H1 (cell line): Measurements from ENCODE around the gene SUGP2. TPM values are rescaled to one million over a fixed set of nuclear protein-coding genes. Genes with fewer than 3 reads are reported as not detected.

Experiments
- CTCF ChIA-PET: fragments of 300-600 bp; sonication (Branson Sonifier 250); formaldehyde crosslinking; loops from one replicate; lab custom pipeline; 2021; ENCODE audit not compliant: partially characterized antibody; lab: Charles Lee
- POLR2A ChIA-PET: fragments of 300-600 bp; sonication (Branson Sonifier 250); formaldehyde crosslinking; loops from one replicate; lab custom pipeline; 2021; ENCODE audit warnings: inconsistent platforms; ENCODE audit not compliant: partially characterized antibody; lab: Charles Lee
- DNase-seq, 2 experiments: peaks; one replicate each; pipeline versions ENCODE4 v3.0.0 to v3.0.0-alpha.2; 2010 to 2022; ENCODE audit warnings: low spot score in 2 of 2, low read depth in 1 of 2, mixed read lengths in 1 of 2
- FAIRE-seq: peaks from 2 replicates; lab custom pipeline; 2011; peaks lifted over from hg19 to GRCh38; lab: Jason Lieb, UNC
- H2AFZ ChIP-seq: 2 replicates; pipeline ENCODE4 v1.8.1; 2012; ENCODE audit warnings: low read length, inconsistent platforms
- H2AK5ac ChIP-seq: 2 replicates; pipeline ENCODE4 v1.6.1; 2013; ENCODE audit warnings: low read depth, low read length
- H2BK120ac ChIP-seq: replicated peaks from 2 replicates; pipeline ENCODE3; 2013; ENCODE audit warnings: low read depth, low read length, inconsistent platforms
- H2BK12ac ChIP-seq: 2 replicates; pipeline ENCODE4 v1.6.1; 2013; ENCODE audit warnings: low read depth, low read length
- H2BK15ac ChIP-seq: 2 replicates; pipeline ENCODE4 v1.6.1; 2013; ENCODE audit warnings: low read length
- H2BK20ac ChIP-seq: 2 replicates; pipeline ENCODE4 v1.6.1; 2013; ENCODE audit warnings: low read length
- H2BK5ac ChIP-seq: 2 replicates; pipeline ENCODE4 v1.6.1; 2013; ENCODE audit warnings: low read depth, low read length
- H3K14ac ChIP-seq: 2 replicates; pipeline ENCODE4 v1.6.1; 2013; ENCODE audit warnings: inconsistent platforms; ENCODE audit not compliant: insufficient read length
- H3K18ac ChIP-seq: 2 replicates; pipeline ENCODE4 v1.6.1; 2013; ENCODE audit warnings: low read length; ENCODE audit errors: extremely low read depth
- H3K23ac ChIP-seq: 2 replicates; pipeline ENCODE4 v1.6.1; 2013; ENCODE audit warnings: inconsistent platforms; ENCODE audit not compliant: insufficient read length
- H3K23me2 ChIP-seq: 2 replicates; pipeline ENCODE4 v1.6.1; 2013; ENCODE audit warnings: low read depth, low read length
- H3K27ac ChIP-seq: 2 replicates; pipeline ENCODE4 v1.6.1; 2011; ENCODE audit warnings: low read depth, low read length, inconsistent platforms
- H3K27me3 ChIP-seq, 4 experiments: replicated peaks in 1 of 4; 1 replicate in 1 of 4; 2 replicates in 3 of 4; pipeline versions ENCODE4 v1.6.1 to v1.8.1; 2011 to 2013; ENCODE audit warnings: low read length in 3 of 4, mild to moderate bottlenecking in 3 of 4, inconsistent platforms in 2 of 4, mixed read lengths in 2 of 4, moderate library complexity in 1 of 4; ENCODE audit not compliant: control insufficient read depth in 3 of 4, insufficient read depth in 3 of 4; ENCODE audit errors: extremely low read depth in 1 of 4
- H3K36me3 ChIP-seq, 4 experiments: 2 replicates each; pipeline versions ENCODE4 v1.6.1 to v1.8.1; 2011 to 2013; ENCODE audit warnings: mild to moderate bottlenecking in 4 of 4, low read length in 3 of 4, moderate library complexity in 2 of 4, control low read depth in 1 of 4, inconsistent platforms in 1 of 4; ENCODE audit not compliant: insufficient read depth in 4 of 4, control insufficient read depth in 2 of 4
- H3K4ac ChIP-seq: replicated peaks from 2 replicates; pipeline ENCODE3; 2013; ENCODE audit warnings: low read length, low read depth, mixed read lengths, inconsistent platforms; ENCODE audit not compliant: insufficient read length
- H3K4me1 ChIP-seq, 4 experiments: replicated peaks in 1 of 4; 1 replicate in 1 of 4; 2 replicates in 3 of 4; pipeline versions ENCODE4 v1.6.1 to v1.8.1; 2011 to 2013; ENCODE audit warnings: low read length in 3 of 4, inconsistent platforms in 2 of 4, mixed read lengths in 1 of 4; ENCODE audit not compliant: insufficient read depth in 4 of 4, control insufficient read depth in 3 of 4
- H3K4me2 ChIP-seq, 2 experiments: 2 replicates each; pipeline versions ENCODE4 v1.6.1 to v1.8.1; 2011 to 2013; ENCODE audit warnings: low read depth in 2 of 2, low read length in 2 of 2, control low read depth in 1 of 2, inconsistent platforms in 1 of 2, mild to moderate bottlenecking in 1 of 2; ENCODE audit not compliant: insufficient read depth in 1 of 2
- H3K4me3 ChIP-seq, 4 experiments: fragments of 200-600, 300-600 bp in 1 of 4; sonication (generic), shearing (Covaris generic), sonication (Bioruptor Twin) in 1 of 4; 2 replicates each; pipeline versions ENCODE4 v1.5.1 to v1.8.1; 2011 to 2016; ENCODE audit warnings: low read length in 4 of 4, low read depth in 3 of 4, control low read depth in 2 of 4, inconsistent platforms in 2 of 4, mild to moderate bottlenecking in 2 of 4, mixed read lengths in 1 of 4, moderate library complexity in 1 of 4; ENCODE audit not compliant: insufficient read depth in 2 of 4; ENCODE audit errors: extremely low read depth in 1 of 4
- H3K56ac ChIP-seq: replicated peaks from 2 replicates; pipeline ENCODE3; 2013; ENCODE audit warnings: low read depth, mild to moderate bottlenecking, mixed read lengths, low read length, inconsistent platforms; ENCODE audit not compliant: insufficient read length
- H3K79me1 ChIP-seq: 2 replicates; pipeline ENCODE4 v1.6.1; 2013; ENCODE audit warnings: low read depth, low read length, control low read depth
- H3K79me2 ChIP-seq, 2 experiments: 2 replicates each; pipeline versions ENCODE4 v1.6.1 to v1.8.1; 2012 to 2013; ENCODE audit warnings: low read length in 2 of 2, mild to moderate bottlenecking in 2 of 2, inconsistent platforms in 1 of 2; ENCODE audit not compliant: insufficient read depth in 2 of 2, control insufficient read depth in 1 of 2
- H3K9ac ChIP-seq, 4 experiments: replicated peaks in 1 of 4; 1 replicate in 1 of 4; 2 replicates in 3 of 4; pipeline versions ENCODE4 v1.6.1 to v1.8.1; 2011 to 2013; ENCODE audit warnings: low read depth in 3 of 4, low read length in 3 of 4, control low read depth in 2 of 4, mild to moderate bottlenecking in 2 of 4, moderate library complexity in 2 of 4, inconsistent platforms in 1 of 4; ENCODE audit errors: extremely low read depth in 1 of 4
- H3K9me3 ChIP-seq, 2 experiments: 2 replicates each; pipeline versions ENCODE4 v1.6.1 to v1.8.1; 2012 to 2013; ENCODE audit warnings: mild to moderate bottlenecking in 2 of 2, moderate library complexity in 2 of 2, control low read depth in 1 of 2, inconsistent platforms in 1 of 2, low read depth in 1 of 2, low read length in 1 of 2, mixed read lengths in 1 of 2; ENCODE audit not compliant: insufficient read depth in 2 of 2
- H4K20me1 ChIP-seq, 2 experiments: replicated peaks in 1 of 2; 2 replicates each; pipeline versions ENCODE3 to v1.8.1; 2011 to 2013; ENCODE audit warnings: inconsistent platforms in 2 of 2, low read length in 2 of 2, mild to moderate bottlenecking in 1 of 2; ENCODE audit not compliant: insufficient read depth in 2 of 2, control insufficient read depth in 1 of 2
- H4K5ac ChIP-seq: 2 replicates; pipeline ENCODE4 v1.6.1; 2013; ENCODE audit warnings: low read length, low read depth, mixed read lengths, inconsistent platforms; ENCODE audit not compliant: insufficient read length
- H4K8ac ChIP-seq: 2 replicates; pipeline ENCODE4 v1.8.0; 2013; ENCODE audit warnings: mild to moderate bottlenecking, moderate library complexity, low read length, inconsistent platforms; ENCODE audit not compliant: insufficient read depth; ENCODE audit errors: extremely low read depth
- H4K91ac ChIP-seq: replicated peaks from 2 replicates; pipeline ENCODE3; 2013; ENCODE audit warnings: low read length, mixed read lengths, inconsistent platforms; ENCODE audit not compliant: insufficient read length
- CBX8 ChIP-seq: fragments of 300-800, 300-1000 bp; sonication (generic); IDR thresholded peaks from 2 replicates; pipeline ENCODE4 v1.7.1; 2016; ENCODE audit warnings: low read depth, low read length, borderline replicate concordance
- KDM4A ChIP-seq: IDR thresholded peaks from one replicate; pipeline ENCODE4 v1.7.1; 2012; ENCODE audit warnings: low read depth, mild to moderate bottlenecking, moderate library complexity, low read length, inconsistent platforms; ENCODE audit not compliant: severe bottlenecking
- SIX5 ChIP-seq: IDR thresholded peaks from 2 replicates; pipeline ENCODE4 v1.6.1; 2011; ENCODE audit warnings: mild to moderate bottlenecking, low read depth, low read length
- WGBS, 2 experiments: shearing (Covaris generic) in 1 of 2; methylation state at CpG; one replicate each; pipeline versions ENCODE4 v1.1.6 to v1.1.7; 2013 to 2015; ENCODE audit warnings: low lambda C conversion rate in 2 of 2, mixed read lengths in 2 of 2, inconsistent platforms in 1 of 2, low coverage in 1 of 2, missing lambda C conversion rate in 1 of 2; ENCODE audit not compliant: insufficient replicate concordance in 2 of 2, insufficient coverage in 1 of 2, insufficient read length in 1 of 2; ENCODE audit errors: extremely low coverage in 1 of 2, missing lambda C conversion rate in 1 of 2; 5-methylcytosine and 5-hydroxymethylcytosine counted together
- polyA plus RNA-seq, 7 experiments: library from polyadenylated mRNA; depleted of rRNA in 3 of 7; stranded (reverse) in 5 of 7; unstranded in 2 of 7; fragments of >200 nt in 5 of 7; fragments of 200-250 nt in 2 of 7; gene quantifications; 1 replicate in 5 of 7; 2 replicates in 1 of 7; 4 replicates in 1 of 7; pipeline versions ENCODE4 v1.2.1 to v1.2.3, GENCODE V29; 2011 to 2013; ENCODE audit warnings: missing spikeins in 2 of 7, mixed read lengths in 2 of 7
- total RNA-seq: library from RNA; stranded (reverse); fragmentation: NEBNext Ultra II Directional; extraction: Animal tissue kit (Norgen Biotek cat#: 25700); gene quantifications from 2 replicates; pipeline ENCODE4 v1.2.1, GENCODE V29; 2021

The SUGP2 gene
- total and polyA plus RNA-seq, 2 of the 8 experiments (the other 6 are each of a cell fraction or from before 2014, with no cell fraction given): 57.7 to 114 TPM

- H2BK20ac ChIP-seq: no peak overlapping the region
- H2AK5ac ChIP-seq: 0 out of 2 replicates have a peak overlapping the region, but pooled peaks have one; percentile 28
- H3K4me3 ChIP-seq: peak overlapping the region; percentile 32 to 67 (median 51); a peak in 7 of 8 replicates
- H3K36me3 ChIP-seq: no peaks in the 10 kb centered on the region
- peaks cover 0 to 7% (median 5%) of the 10 kb centered on the region in 4 experiments; a peak in 5 of 7 replicates for H3K4me1 ChIP-seq
- H3K23ac ChIP-seq: no peak overlapping the region
- no peak overlapping the region for H3K4ac ChIP-seq
- no peak overlapping the region for H4K91ac ChIP-seq
- no peaks in the 10 kb centered on the region for H3K79me2 ChIP-seq
- H3K18ac ChIP-seq: no peak overlapping the region
- ChIA-PET POLR2A (interaction anchor here (1.0 to 5.1 kb wide), 10 partner anchors 10 to 160 kb away, joined by 3 to 31 read pairs (median 4); no protein-coding TSS in a partner anchor), CTCF (interaction anchor here (1.4 to 3.7 kb wide), 2 partner anchors 34 to 52 kb away, joined by 3 to 23 read pairs; no protein-coding TSS in a partner anchor)
- H3K9me3 ChIP-seq: no peaks in the 10 kb centered on the region
- H3K14ac ChIP-seq: no peak overlapping the region
- no peak overlapping the region for H3K27ac ChIP-seq
- FAIRE-seq (no peak), DNase-seq (no peak)
- peaks cover 2 to 7% of the 10 kb centered on the region in 2 experiments for H4K20me1 ChIP-seq
- WGBS, 2 experiments: 31% methylated on average over 12 of the region's 29 CpGs; no CpG with 5 or more reads in 1 of the 2 experiments
- H3K27me3 ChIP-seq: peaks cover 0 to 41% (median 30%) of the 10 kb centered on the region in 4 experiments; a peak in 6 of 7 replicates
- H3K56ac ChIP-seq: no peak overlapping the region
- H2BK15ac ChIP-seq: no peak overlapping the region
- H3K9ac ChIP-seq: peak overlapping the region in 1 of 4 experiments; percentile 15; a peak in 2 of 7 replicates
- H4K5ac ChIP-seq: no peak overlapping the region
- peak overlapping the region; percentile 72 to 92 for H3K4me2 ChIP-seq
- no peak overlapping the region for H2AFZ ChIP-seq
- H3K23me2 ChIP-seq: peaks cover 6% of the 10 kb centered on the region
- TF ChIP-seq CBX8 (no peak), KDM4A (peak; percentile 7), SIX5 (no peak)
- H2BK5ac ChIP-seq: no peak overlapping the region
- H2BK120ac ChIP-seq: no peak overlapping the region
- H2BK12ac ChIP-seq: no peak overlapping the region
- H4K8ac ChIP-seq: no peak overlapping the region
- H3K79me1 ChIP-seq: no peaks in the 10 kb centered on the region
These were observed 30.9 kb upstream of the SUGP2 start for GRCh38 chr19:19064098-19064722.
